B cell (primary cell): ENCODE measurements around the gene LGR5.

Experiments
- EZH2 ChIP-seq: IDR thresholded peaks from 2 replicates; pipeline ENCODE4 v1.6.1; 2012; ENCODE audit warnings: borderline replicate concordance, low read depth, mild to moderate bottlenecking, moderate library complexity, low read length; ENCODE audit not compliant: insufficient read depth, poor library complexity, severe bottlenecking
- TF ChIP-seq, protein P1 (sequence below): fragments of 200-600 bp; IDR thresholded peaks from one replicate; pipeline ENCODE4 v1.8.0; 2022; ENCODE audit warnings: antibody characterized with exemption, mild to moderate bottlenecking

- TF ChIP-seq EZH2: no peak
- TF ChIP-seq, protein P1, sequence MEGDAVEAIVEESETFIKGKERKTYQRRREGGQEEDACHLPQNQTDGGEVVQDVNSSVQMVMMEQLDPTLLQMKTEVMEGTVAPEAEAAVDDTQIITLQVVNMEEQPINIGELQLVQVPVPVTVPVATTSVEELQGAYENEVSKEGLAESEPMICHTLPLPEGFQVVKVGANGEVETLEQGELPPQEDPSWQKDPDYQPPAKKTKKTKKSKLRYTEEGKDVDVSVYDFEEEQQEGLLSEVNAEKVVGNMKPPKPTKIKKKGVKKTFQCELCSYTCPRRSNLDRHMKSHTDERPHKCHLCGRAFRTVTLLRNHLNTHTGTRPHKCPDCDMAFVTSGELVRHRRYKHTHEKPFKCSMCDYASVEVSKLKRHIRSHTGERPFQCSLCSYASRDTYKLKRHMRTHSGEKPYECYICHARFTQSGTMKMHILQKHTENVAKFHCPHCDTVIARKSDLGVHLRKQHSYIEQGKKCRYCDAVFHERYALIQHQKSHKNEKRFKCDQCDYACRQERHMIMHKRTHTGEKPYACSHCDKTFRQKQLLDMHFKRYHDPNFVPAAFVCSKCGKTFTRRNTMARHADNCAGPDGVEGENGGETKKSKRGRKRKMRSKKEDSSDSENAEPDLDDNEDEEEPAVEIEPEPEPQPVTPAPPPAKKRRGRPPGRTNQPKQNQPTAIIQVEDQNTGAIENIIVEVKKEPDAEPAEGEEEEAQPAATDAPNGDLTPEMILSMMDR: no peak
These were observed 106.8 kb downstream of the LGR5 start for GRCh38 chr12:71546322-71546861.
